Kidney (tissue), 14 donors: Measurements from ENCODE around the gene LGALS9. TPM values are rescaled to one million over a fixed set of nuclear protein-coding genes. Genes with fewer than 3 reads are reported as not detected.
"Not testable (repeated sequence)": the region's sequence is repeated elsewhere in the genome, so short reads cannot be mapped to it uniquely, and the experiment has no call there.

Source experiments
- DNase-seq, 5 donors: peaks; one replicate each; pipeline ENCODE4 v3.0.0-alpha.2; 2013 to 2020
- FAIRE-seq: peaks from 2 replicates; lab custom pipeline; 2012; peaks lifted over from hg19 to GRCh38; lab: Jason Lieb, UNC
- H3K27ac ChIP-seq, 2 donors: one replicate each; pipeline ENCODE4 v1.7.0; 2013; ENCODE audit warnings: low read depth in 2 of 2, low read length in 2 of 2, inconsistent platforms in 1 of 2
- H3K27me3 ChIP-seq: one replicate; pipeline ENCODE4 v1.7.1; 2013; ENCODE audit warnings: low read length, inconsistent platforms; ENCODE audit not compliant: control insufficient read depth, insufficient read depth
- H3K36me3 ChIP-seq, 3 donors: one replicate each; pipeline versions ENCODE4 v1.7.0 to v1.7.1; 2013; ENCODE audit warnings: low read length in 3 of 3, control low read depth in 1 of 3, inconsistent platforms in 1 of 3; ENCODE audit not compliant: insufficient read depth in 3 of 3, control insufficient read depth in 2 of 3
- H3K4me1 ChIP-seq, 3 donors: one replicate each; pipeline versions ENCODE4 v1.7.0 to v1.7.1; 2013; ENCODE audit warnings: low read length in 3 of 3, inconsistent platforms in 1 of 3, low read depth in 1 of 3; ENCODE audit not compliant: control insufficient read depth in 2 of 3, insufficient read depth in 2 of 3
- H3K4me3 ChIP-seq, 3 donors: one replicate each; pipeline versions ENCODE4 v1.7.0 to v1.8.1; 2013; ENCODE audit warnings: low read length in 3 of 3, control low read depth in 1 of 3, inconsistent platforms in 1 of 3
- H3K9ac ChIP-seq, 3 donors: one replicate each; pipeline versions ENCODE4 v1.7.0 to v1.7.1; 2013; ENCODE audit warnings: low read length in 3 of 3, control low read depth in 1 of 3, inconsistent platforms in 1 of 3
- H3K9me3 ChIP-seq, 3 donors: one replicate each; pipeline versions ENCODE4 v1.7.0 to v1.7.1; 2013; ENCODE audit warnings: low read length in 3 of 3, control low read depth in 1 of 3, inconsistent platforms in 1 of 3; ENCODE audit not compliant: control insufficient read depth in 2 of 3, insufficient read depth in 1 of 3
- intact Hi-C: fragments of 100-400 bp; cut with DNase I; formaldehyde crosslinking; loops from one replicate; pipeline ENCODE4 v1.11.1; 2022
- polyA plus RNA-seq: library from polyadenylated mRNA; stranded (reverse); fragments of 350-450 nt; fragmentation: Illumina TruSeq; extraction: RNeasy Lipid Tissue Mini Kit (QIAGEN cat#74804); gene quantifications from one replicate; pipeline ENCODE4 v1.2.3, GENCODE V29; 2014; ENCODE audit warnings: low read depth, low replicate concordance; ENCODE audit not compliant: insufficient read depth
- total RNA-seq: library from RNA; stranded (reverse); fragmentation: NEBNext Ultra II Directional; extraction: Animal tissue kit (Norgen Biotek cat#: 25700); gene quantifications from one replicate; pipeline ENCODE4 v1.2.1, GENCODE V29; 2021
- TF ChIP-seq, protein P1 (sequence below): IDR thresholded peaks from 3 replicates; pipeline ENCODE4 v1.5.1; 2012; ENCODE audit warnings: mild to moderate bottlenecking, moderate library complexity, borderline replicate concordance; ENCODE audit not compliant: insufficient read depth; ENCODE audit errors: extremely low read depth
- donor health status: control.
- donor health status: control.
- donor health status: control.
- donor health status: control.
- donor health status: control.
- donor health status: DM: yes; HTN: yes; CAD: no.
- donor health status: Normal renal cell carcinoma (clear cell type).

The LGALS9 gene
- total and polyA plus RNA-seq, 2 donors from 2014 or later: 16.4 to 50.8 TPM

DNA sequence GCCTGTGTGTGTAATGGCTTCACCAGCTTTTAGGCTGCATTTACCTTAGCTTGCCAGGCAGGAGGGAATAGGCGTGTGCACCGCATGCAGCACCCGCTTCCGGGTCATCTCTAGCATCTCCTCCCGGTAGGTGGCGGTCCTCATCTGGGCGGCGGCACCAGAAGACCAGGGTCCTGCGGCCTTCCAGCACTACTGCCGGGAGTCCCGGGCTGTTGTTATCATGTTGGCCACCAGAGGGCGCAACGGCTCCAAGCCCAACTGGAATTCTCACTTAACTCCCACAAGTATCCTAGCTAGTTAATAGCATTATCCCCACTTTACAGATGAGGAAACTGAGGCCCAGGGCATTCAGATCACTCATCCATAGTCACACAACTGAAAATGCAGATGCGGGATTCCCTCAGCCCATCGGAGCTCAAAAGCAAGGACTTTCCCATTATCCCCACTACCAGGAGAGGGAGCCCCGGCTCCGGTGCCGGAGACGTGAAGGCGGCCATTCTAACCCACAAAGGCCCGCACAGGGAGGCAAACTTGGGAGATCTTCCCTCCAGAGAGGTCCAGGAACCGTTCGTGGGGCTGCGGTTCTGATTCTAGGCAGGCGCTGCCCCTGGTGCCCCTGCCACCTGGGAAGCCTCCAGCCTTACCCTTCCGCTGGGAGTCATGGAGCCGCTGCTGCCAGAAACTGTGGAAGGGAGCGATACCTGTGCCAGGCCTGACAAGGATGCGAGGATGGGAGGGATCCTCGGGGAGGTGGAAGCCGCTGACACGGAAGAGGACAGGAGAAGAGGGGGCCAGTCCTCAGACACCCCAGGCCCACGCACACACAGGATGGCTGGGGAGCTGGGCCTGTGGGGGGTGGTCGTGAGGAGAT, 23.9 kb downstream of the LGALS9 start:
- no peak overlapping the region for H3K9ac ChIP-seq
- FAIRE-seq (no peak), DNase-seq (peak; percentile 77 to 88 (median 83))
- no peak overlapping the region for H3K27ac ChIP-seq
- no peaks in the 10 kb centered on the region for H3K9me3 ChIP-seq
- H3K36me3 ChIP-seq: no peaks in the 10 kb centered on the region
- no peaks in the 10 kb centered on the region for H3K4me1 ChIP-seq
- H3K27me3 ChIP-seq: no peaks in the 10 kb centered on the region
- no peak overlapping the region for H3K4me3 ChIP-seq
- intact Hi-C loops: loop anchor here (5.0 kb wide), 1 partner anchor 102 kb away; no protein-coding TSS in a partner anchor
- TF ChIP-seq, protein P1, sequence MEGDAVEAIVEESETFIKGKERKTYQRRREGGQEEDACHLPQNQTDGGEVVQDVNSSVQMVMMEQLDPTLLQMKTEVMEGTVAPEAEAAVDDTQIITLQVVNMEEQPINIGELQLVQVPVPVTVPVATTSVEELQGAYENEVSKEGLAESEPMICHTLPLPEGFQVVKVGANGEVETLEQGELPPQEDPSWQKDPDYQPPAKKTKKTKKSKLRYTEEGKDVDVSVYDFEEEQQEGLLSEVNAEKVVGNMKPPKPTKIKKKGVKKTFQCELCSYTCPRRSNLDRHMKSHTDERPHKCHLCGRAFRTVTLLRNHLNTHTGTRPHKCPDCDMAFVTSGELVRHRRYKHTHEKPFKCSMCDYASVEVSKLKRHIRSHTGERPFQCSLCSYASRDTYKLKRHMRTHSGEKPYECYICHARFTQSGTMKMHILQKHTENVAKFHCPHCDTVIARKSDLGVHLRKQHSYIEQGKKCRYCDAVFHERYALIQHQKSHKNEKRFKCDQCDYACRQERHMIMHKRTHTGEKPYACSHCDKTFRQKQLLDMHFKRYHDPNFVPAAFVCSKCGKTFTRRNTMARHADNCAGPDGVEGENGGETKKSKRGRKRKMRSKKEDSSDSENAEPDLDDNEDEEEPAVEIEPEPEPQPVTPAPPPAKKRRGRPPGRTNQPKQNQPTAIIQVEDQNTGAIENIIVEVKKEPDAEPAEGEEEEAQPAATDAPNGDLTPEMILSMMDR: peak; percentile 81

DNA sequence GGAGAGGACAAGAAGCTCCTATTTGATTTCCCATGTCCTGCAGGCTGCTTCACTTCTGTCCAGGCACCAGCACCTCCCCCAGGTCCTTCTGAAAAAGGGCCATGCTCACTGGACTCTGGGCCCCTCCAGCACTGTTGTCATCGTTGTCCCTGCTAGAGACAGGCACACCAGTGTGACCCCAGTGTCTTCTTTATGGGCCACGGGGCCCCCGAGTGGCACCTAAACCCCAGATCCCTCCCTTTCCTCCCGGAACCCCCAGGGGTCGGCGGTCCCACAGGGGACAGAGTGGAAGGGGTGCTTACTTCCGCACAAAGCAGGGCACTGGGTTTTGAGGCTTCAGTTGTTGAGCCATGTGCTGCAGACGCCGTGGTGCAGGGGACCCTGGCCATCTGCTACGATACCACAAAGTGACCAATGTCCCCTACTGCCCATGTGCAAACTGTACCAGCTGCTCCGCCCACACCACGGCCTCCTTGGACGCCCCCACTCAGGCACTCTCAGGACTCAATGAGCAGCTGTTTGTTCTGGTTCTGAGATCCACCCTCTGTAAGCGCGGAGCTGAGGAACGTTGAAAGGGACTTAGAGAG, 24.6 kb downstream of the LGALS9 start:
- intact Hi-C loops: loop anchor here (5.0 kb wide), 1 partner anchor 102 kb away; no protein-coding TSS in a partner anchor
- not testable (repeated sequence) for H3K27me3 ChIP-seq, H3K27ac ChIP-seq, FAIRE-seq, H3K9ac ChIP-seq, H3K4me3 ChIP-seq, H3K36me3 ChIP-seq, H3K9me3 ChIP-seq, H3K4me1 ChIP-seq
- peak in 1 of 5 donors; percentile 49 for DNase-seq

DNA sequence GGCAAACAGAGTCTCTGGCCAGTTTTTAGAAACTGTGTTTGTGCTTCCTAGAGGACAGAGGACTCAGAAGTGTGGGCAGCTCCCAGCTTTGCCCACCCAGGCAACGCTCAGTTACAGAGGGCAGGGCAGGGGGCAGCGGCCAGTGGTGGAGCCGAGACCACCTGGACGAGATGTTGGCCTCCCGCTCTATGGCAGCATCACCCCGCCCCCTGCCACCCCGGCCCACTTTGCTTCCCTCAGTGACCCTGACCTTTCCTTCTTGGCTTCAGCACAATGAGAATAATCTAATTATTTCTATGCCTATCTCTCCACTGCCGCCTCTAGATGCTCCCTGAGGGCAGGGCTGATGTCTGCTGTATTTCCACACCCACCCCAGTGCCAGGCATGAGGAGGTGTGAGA, 25.6 kb downstream of the LGALS9 start:
- FAIRE-seq, H3K36me3 ChIP-seq, H3K9me3 ChIP-seq, H3K27ac ChIP-seq, H3K27me3 ChIP-seq, H3K9ac ChIP-seq, H3K4me3 ChIP-seq, H3K4me1 ChIP-seq: not testable (repeated sequence)
- intact Hi-C loops: loop anchor here (5.0 kb wide), 1 partner anchor 101 kb away; no protein-coding TSS in a partner anchor
- peak in 1 of 5 donors; percentile 25 for DNase-seq

DNA sequence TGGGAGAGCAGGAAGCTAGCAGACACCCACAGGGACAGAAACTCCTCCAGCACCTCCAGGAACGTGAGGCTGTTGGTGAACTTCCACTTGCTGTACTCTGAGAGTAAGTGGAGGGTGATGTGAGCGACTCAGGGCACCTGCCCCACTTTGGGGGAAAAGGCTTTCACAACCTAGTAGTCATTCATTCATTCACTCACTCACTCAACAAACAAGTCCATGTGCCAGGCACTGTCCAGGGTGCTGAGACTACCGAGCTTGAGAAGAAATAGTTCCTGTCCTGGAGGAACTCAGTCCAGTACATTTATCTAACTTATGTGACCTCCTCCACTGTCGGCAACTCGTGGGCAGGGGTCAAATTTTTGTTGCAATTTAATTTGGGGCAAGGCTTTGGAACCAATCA, 26.6 kb downstream of the LGALS9 start:
- DNase-seq (peak in 3 of 5 donors; percentile 18 to 53 (median 33)), FAIRE-seq (no peak)
- no peak overlapping the region for H3K4me3 ChIP-seq
- no peaks in the 10 kb centered on the region for H3K4me1 ChIP-seq
- intact Hi-C loops: loop anchor here (5.0 kb wide), 1 partner anchor 100 kb away; no protein-coding TSS in a partner anchor
- H3K36me3 ChIP-seq: no peaks in the 10 kb centered on the region
- no peak overlapping the region for H3K27ac ChIP-seq
- no peaks in the 10 kb centered on the region for H3K27me3 ChIP-seq
- TF ChIP-seq, protein P1: no peak
- H3K9ac ChIP-seq: no peak overlapping the region
- H3K9me3 ChIP-seq: no peaks in the 10 kb centered on the region
